ENCODE results near the gene SLMAP.

GRCh38 chr3:57794501-57794900, 38.4 kb downstream of the SLMAP start:
- TF ChIP-seq, protein P1, sequence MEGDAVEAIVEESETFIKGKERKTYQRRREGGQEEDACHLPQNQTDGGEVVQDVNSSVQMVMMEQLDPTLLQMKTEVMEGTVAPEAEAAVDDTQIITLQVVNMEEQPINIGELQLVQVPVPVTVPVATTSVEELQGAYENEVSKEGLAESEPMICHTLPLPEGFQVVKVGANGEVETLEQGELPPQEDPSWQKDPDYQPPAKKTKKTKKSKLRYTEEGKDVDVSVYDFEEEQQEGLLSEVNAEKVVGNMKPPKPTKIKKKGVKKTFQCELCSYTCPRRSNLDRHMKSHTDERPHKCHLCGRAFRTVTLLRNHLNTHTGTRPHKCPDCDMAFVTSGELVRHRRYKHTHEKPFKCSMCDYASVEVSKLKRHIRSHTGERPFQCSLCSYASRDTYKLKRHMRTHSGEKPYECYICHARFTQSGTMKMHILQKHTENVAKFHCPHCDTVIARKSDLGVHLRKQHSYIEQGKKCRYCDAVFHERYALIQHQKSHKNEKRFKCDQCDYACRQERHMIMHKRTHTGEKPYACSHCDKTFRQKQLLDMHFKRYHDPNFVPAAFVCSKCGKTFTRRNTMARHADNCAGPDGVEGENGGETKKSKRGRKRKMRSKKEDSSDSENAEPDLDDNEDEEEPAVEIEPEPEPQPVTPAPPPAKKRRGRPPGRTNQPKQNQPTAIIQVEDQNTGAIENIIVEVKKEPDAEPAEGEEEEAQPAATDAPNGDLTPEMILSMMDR (IDR thresholded peaks at IDR 0.05 in 8 of 11, conservative IDR thresholded peaks at IDR 0.05 in 3 of 11): no peak
- no peak for TF ChIP-seq POLR2AphosphoS5 (IDR thresholded peaks at IDR 0.05)
